ENCODE results near the gene SUPT3H. TPM values are rescaled to one million over a fixed set of nuclear protein-coding genes. Genes with fewer than 3 reads are reported as not detected.

Gene SUPT3H
- polyA plus RNA-seq, 3 donors, result 2.4 to 3.5 (median 2.5) TPM

DNA sequence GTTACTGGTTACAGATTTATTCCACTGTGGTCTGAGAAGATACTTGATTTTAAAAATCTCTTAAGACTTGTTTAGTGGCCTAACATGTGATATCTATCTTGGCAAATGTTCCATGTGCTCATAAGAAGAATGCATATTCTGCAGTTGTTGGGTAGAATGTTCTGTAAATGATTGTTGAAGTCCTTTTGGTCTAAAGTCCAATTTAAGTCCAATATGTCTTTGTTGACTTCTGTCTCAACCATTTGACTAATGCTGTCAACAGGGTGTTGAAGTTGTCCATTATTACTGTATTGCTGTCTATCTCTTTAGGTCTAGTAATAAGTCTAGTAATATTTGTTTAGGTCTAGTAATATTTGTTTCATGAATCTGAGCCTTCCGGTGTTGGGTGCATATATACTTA lies 437.4 kb downstream of the SUPT3H start:
- H3K9me3 Mint-ChIP-seq, result peaks cover 9 to 20% (median 15%) of the 10 kb centered on the region in 7 donors
- TF ChIP-seq, protein P1, sequence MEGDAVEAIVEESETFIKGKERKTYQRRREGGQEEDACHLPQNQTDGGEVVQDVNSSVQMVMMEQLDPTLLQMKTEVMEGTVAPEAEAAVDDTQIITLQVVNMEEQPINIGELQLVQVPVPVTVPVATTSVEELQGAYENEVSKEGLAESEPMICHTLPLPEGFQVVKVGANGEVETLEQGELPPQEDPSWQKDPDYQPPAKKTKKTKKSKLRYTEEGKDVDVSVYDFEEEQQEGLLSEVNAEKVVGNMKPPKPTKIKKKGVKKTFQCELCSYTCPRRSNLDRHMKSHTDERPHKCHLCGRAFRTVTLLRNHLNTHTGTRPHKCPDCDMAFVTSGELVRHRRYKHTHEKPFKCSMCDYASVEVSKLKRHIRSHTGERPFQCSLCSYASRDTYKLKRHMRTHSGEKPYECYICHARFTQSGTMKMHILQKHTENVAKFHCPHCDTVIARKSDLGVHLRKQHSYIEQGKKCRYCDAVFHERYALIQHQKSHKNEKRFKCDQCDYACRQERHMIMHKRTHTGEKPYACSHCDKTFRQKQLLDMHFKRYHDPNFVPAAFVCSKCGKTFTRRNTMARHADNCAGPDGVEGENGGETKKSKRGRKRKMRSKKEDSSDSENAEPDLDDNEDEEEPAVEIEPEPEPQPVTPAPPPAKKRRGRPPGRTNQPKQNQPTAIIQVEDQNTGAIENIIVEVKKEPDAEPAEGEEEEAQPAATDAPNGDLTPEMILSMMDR (IDR thresholded peaks at IDR 0.05), result no peak
- no peak overlapping the region for H3K27ac Mint-ChIP-seq

DNA sequence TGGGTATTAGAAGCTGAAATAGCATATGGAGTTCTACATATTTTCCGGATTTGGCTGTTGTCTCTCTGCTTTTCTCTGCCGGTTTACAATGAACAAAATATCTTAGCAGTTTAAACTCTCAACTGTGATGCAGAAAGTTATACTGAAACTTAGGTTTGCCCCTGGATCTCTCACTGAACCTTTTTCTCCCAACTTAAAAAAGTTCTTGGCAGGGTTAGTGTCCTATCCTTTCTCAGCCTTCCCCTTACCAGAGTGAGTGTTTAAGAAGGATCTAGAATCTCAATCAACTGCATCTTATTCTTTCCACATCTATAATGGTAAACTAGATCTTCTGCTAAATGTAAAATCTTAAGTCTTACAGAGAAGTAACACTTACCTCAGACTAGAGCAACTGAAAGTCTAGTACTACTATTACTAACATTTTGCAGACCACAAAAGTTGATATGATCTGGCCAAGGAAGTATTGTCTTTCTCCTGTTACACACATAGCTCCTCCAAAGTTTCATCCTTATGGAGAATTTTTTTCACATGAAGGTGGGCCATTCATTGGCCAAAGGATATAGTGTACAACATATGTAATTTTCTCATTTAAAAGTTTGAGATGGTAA lies 441.9 kb downstream of the SUPT3H start:
- intact Hi-C loops (cut with micrococcal nuclease), result no loop called here
- no peaks in the 10 kb centered on the region for H3K36me3 ChIP-seq (replicated peaks in 1 of 2; ENCODE audit: control insufficient read depth in 1 of 2, insufficient read depth in 2 of 2, low read length in 2 of 2)
- H3K27me3 ChIP-seq (ENCODE audit: control insufficient read depth in 2 of 2, insufficient read depth in 2 of 2, low read length in 2 of 2), result no peaks in the 10 kb centered on the region
- H3K27ac ChIP-seq (ENCODE audit: low read depth in 1 of 2, low read length in 2 of 2), result no peak overlapping the region
- H3K9ac ChIP-seq (ENCODE audit: insufficient read depth, low read length, poor library complexity, severe bottlenecking), result no peak overlapping the region
- H3K4me2 ChIP-seq (replicated peaks; ENCODE audit: extremely low read depth, low read length, poor library complexity, severe bottlenecking), result no peak overlapping the region
- no peaks in the 10 kb centered on the region for H3K27me3 Mint-ChIP-seq (ENCODE audit: low read depth in 3 of 3)
- peaks cover 0 to 10% (median 5%) of the 10 kb centered on the region in 7 donors for H3K9me3 Mint-ChIP-seq
- H3K79me2 ChIP-seq (ENCODE audit: insufficient read depth, low read length), result no peaks in the 10 kb centered on the region
- WGBS (ENCODE audit: insufficient coverage), result 83% methylated on average over 1 of the region's 2 CpGs
- H4K20me1 ChIP-seq (ENCODE audit: insufficient read depth, low read length), result no peaks in the 10 kb centered on the region
- no peak overlapping the region for H3K4me3 Mint-ChIP-seq
- TF ChIP-seq, protein P1 (IDR thresholded peaks at IDR 0.05), result no peak
- H3K36me3 Mint-ChIP-seq, result no peaks in the 10 kb centered on the region
- H3K4me1 ChIP-seq (ENCODE audit: control insufficient read depth in 1 of 2, insufficient read depth in 2 of 2, low read length in 2 of 2), result peaks cover 0 to 4% of the 10 kb centered on the region in 2 donors
- DNase-seq, result no peak
- peaks cover 4% of the 10 kb centered on the region for H3K4me1 Mint-ChIP-seq
- no peak overlapping the region for H3K4me3 ChIP-seq (replicated peaks in 1 of 3; ENCODE audit: low read depth in 2 of 3, low read length in 3 of 3)
- H3K9me3 ChIP-seq (replicated peaks in 1 of 2; ENCODE audit: control insufficient read depth in 1 of 2, insufficient read depth in 1 of 2, low read length in 2 of 2), result no peaks in the 10 kb centered on the region
- H3K27ac Mint-ChIP-seq, result no peak overlapping the region
- H2AFZ ChIP-seq (ENCODE audit: insufficient read depth, low read depth, low read length, poor library complexity, severe bottlenecking), result no peak overlapping the region

More for the DNA sequence above, 437.4 kb downstream of the SUPT3H start:
- Histone ChIP-seq H3K4me1 (ENCODE audit: control insufficient read depth in 1 of 2, insufficient read depth in 2 of 2, low read length in 2 of 2) (no peaks in the 10 kb centered on the region), H3K79me2 (ENCODE audit: insufficient read depth, low read length) (no peaks in the 10 kb centered on the region), H3K9me3 (replicated peaks in 1 of 2; ENCODE audit: control insufficient read depth in 1 of 2, insufficient read depth in 1 of 2, low read length in 2 of 2) (peaks cover 2 to 9% of the 10 kb centered on the region in 2 donors), H2AFZ (ENCODE audit: insufficient read depth, low read depth, low read length, poor library complexity, severe bottlenecking) (no peak overlapping the region), H3K4me3 (replicated peaks in 1 of 3; ENCODE audit: low read depth in 2 of 3, low read length in 3 of 3) (no peak overlapping the region), H3K9ac (ENCODE audit: insufficient read depth, low read length, poor library complexity, severe bottlenecking) (no peak overlapping the region), H4K20me1 (ENCODE audit: insufficient read depth, low read length) (no peaks in the 10 kb centered on the region), H3K36me3 (replicated peaks in 1 of 2; ENCODE audit: control insufficient read depth in 1 of 2, insufficient read depth in 2 of 2, low read length in 2 of 2) (no peaks in the 10 kb centered on the region), H3K27me3 (ENCODE audit: control insufficient read depth in 2 of 2, insufficient read depth in 2 of 2, low read length in 2 of 2) (no peaks in the 10 kb centered on the region), H3K27ac (ENCODE audit: low read depth in 1 of 2, low read length in 2 of 2) (no peak overlapping the region), H3K4me2 (replicated peaks; ENCODE audit: extremely low read depth, low read length, poor library complexity, severe bottlenecking) (no peak overlapping the region)
- Mint-ChIP-seq H3K4me3 (no peak overlapping the region), H3K36me3 (peaks cover 1 to 3% of the 10 kb centered on the region in 2 donors), H3K4me1 (no peaks in the 10 kb centered on the region), H3K27me3 (ENCODE audit: low read depth in 3 of 3) (peaks cover 0 to 2% (median 0%) of the 10 kb centered on the region in 3 donors)
- DNase-seq, result no peak
- intact Hi-C loops (cut with micrococcal nuclease), result no loop called here
- no CpG with 5 or more reads among the region's 1 CpG for WGBS (ENCODE audit: insufficient coverage)
